ENCODE data around the gene SERF2. TPM values are rescaled to one million over a fixed set of nuclear protein-coding genes. Genes with fewer than 3 reads are reported as not detected.

SERF2 gene
- total and polyA plus RNA-seq, 7 donors: 471 to 1,648 (median 1,023) TPM

- WGBS, 3 donors: 78 to 85% (median 79%) methylated on average over 6 of the region's 6 CpGs
- H3K27ac ChIP-seq: no peak overlapping the region
- DNase-seq: no peak
- intact Hi-C loops (cut with DNase I): no loop called here
- no peak overlapping the region for H3K4me3 ChIP-seq
- no peaks in the 10 kb centered on the region for H3K27me3 ChIP-seq (ENCODE audit: insufficient read depth in 3 of 3, low read length in 2 of 3)
- no peaks in the 10 kb centered on the region for H3K9me3 ChIP-seq
- TF ChIP-seq CTCF (IDR thresholded peaks at IDR 0.05): no peak
- peaks cover 2 to 55% of the 10 kb centered on the region in 2 donors for H3K36me3 ChIP-seq (ENCODE audit: insufficient read depth in 1 of 2, low read depth in 1 of 2)
- ATAC-seq: no peak
- H3K4me1 ChIP-seq: peaks cover 13% of the 10 kb centered on the region
These were observed 40.2 kb upstream of the SERF2 start for GRCh38 chr15:43751885-43752284.

GRCh38 chr15:43762824-43763223 lies 29.3 kb upstream of the SERF2 start:
- 79 to 85% (median 83%) methylated on average over 6 of the region's 6 CpGs for WGBS, 3 donors
- DNase-seq: no peak
- intact Hi-C loops (cut with DNase I): no loop called here
- H3K9me3 ChIP-seq: no peaks in the 10 kb centered on the region
- H3K4me3 ChIP-seq: no peak overlapping the region
- H3K36me3 ChIP-seq (ENCODE audit: insufficient read depth in 1 of 2, low read depth in 1 of 2): peaks cover 17 to 100% of the 10 kb centered on the region in 2 donors
- H3K4me1 ChIP-seq: peaks cover 8% of the 10 kb centered on the region
- H3K27ac ChIP-seq: no peak overlapping the region
- TF ChIP-seq CTCF (IDR thresholded peaks at IDR 0.05): no peak
- no peak for ATAC-seq
- H3K27me3 ChIP-seq (ENCODE audit: insufficient read depth in 3 of 3, low read length in 2 of 3): no peaks in the 10 kb centered on the region

GRCh38 chr15:43763819-43764446 lies 28.2 kb upstream of the SERF2 start:
- Histone ChIP-seq H3K4me1 (peaks cover 8% of the 10 kb centered on the region), H3K36me3 (ENCODE audit: insufficient read depth in 1 of 2, low read depth in 1 of 2) (peaks cover 21 to 100% of the 10 kb centered on the region in 2 donors), H3K4me3 (no peak overlapping the region), H3K27ac (peak overlapping the region; percentile 21), H3K9me3 (no peaks in the 10 kb centered on the region), H3K27me3 (ENCODE audit: insufficient read depth in 3 of 3, low read length in 2 of 3) (no peaks in the 10 kb centered on the region)
- 44 to 55% (median 49%) methylated on average over 2 of the region's 2 CpGs for WGBS, 3 donors
- DNase-seq: no peak
- TF ChIP-seq CTCF (IDR thresholded peaks at IDR 0.05): no peak
- intact Hi-C loops (cut with DNase I): no loop called here
- ATAC-seq: no peak

GRCh38 chr15:43769584-43770228 lies 22.4 kb upstream of the SERF2 start:
- peak; percentile 64 for TF ChIP-seq CTCF (IDR thresholded peaks at IDR 0.05)
- intact Hi-C loops (cut with DNase I): no loop called here
- no peak overlapping the region for H3K27ac ChIP-seq
- no peak overlapping the region for H3K4me3 ChIP-seq
- DNase-seq (peak in 1 of 2 donors; percentile 44), ATAC-seq (peak in 3 of 4 donors; percentile 54 to 67 (median 54))
- no peaks in the 10 kb centered on the region for H3K27me3 ChIP-seq (ENCODE audit: insufficient read depth in 3 of 3, low read length in 2 of 3)
- no peaks in the 10 kb centered on the region for H3K4me1 ChIP-seq
- no peaks in the 10 kb centered on the region for H3K9me3 ChIP-seq
- WGBS, 3 donors: 76 to 77% (median 76%) methylated on average over 5 of the region's 5 CpGs
- H3K36me3 ChIP-seq (ENCODE audit: insufficient read depth in 1 of 2, low read depth in 1 of 2): peaks cover 19 to 96% of the 10 kb centered on the region in 2 donors
